Keratinocyte (primary cell): Measurements from ENCODE around the gene KLHL14. TPM values are rescaled to one million over a fixed set of nuclear protein-coding genes. Genes with fewer than 3 reads are reported as not detected.

Source experiments
- DNase-seq: peaks from one replicate; pipeline ENCODE4 v3.0.0-alpha.2; 2011; ENCODE audit warnings: low read depth, missing footprints, low spot score
- FAIRE-seq: peaks from 2 replicates; lab custom pipeline; 2011; peaks lifted over from hg19 to GRCh38; lab: Jason Lieb, UNC
- H2AFZ ChIP-seq: 2 replicates; pipeline ENCODE4 v1.6.0; 2012; ENCODE audit warnings: low read length, control low read depth, inconsistent platforms; ENCODE audit not compliant: control insufficient read depth
- H3K27ac ChIP-seq: 2 replicates; pipeline ENCODE4 v1.5.1; 2011; ENCODE audit warnings: low read length; ENCODE audit not compliant: control insufficient read depth, insufficient read depth
- H3K27me3 ChIP-seq: 3 replicates; pipeline ENCODE4 v1.6.0; 2011; ENCODE audit warnings: low read length; ENCODE audit not compliant: control insufficient read depth, insufficient read depth; ENCODE audit errors: extremely low read depth
- H3K36me3 ChIP-seq, 2 experiments: 2 replicates in 1 of 2; 3 replicates in 1 of 2; pipeline ENCODE4 v1.5.1; 2011; ENCODE audit warnings: low read length in 2 of 2, mild to moderate bottlenecking in 1 of 2; ENCODE audit not compliant: control insufficient read depth in 2 of 2, insufficient read depth in 2 of 2; ENCODE audit errors: extremely low read depth in 1 of 2
- H3K4me1 ChIP-seq: 3 replicates; pipeline ENCODE4 v1.5.1; 2011; ENCODE audit warnings: low read length; ENCODE audit not compliant: control insufficient read depth, insufficient read depth; ENCODE audit errors: extremely low read depth
- H3K4me2 ChIP-seq: 3 replicates; pipeline ENCODE4 v1.6.0; 2011; ENCODE audit warnings: low read depth, low read length; ENCODE audit not compliant: control insufficient read depth, insufficient read depth; ENCODE audit errors: extremely low read depth
- H3K4me3 ChIP-seq, 3 experiments: fragments of 200-600 bp in 1 of 3; sonication (generic) in 1 of 3; 2 replicates in 2 of 3; 3 replicates in 1 of 3; pipeline ENCODE4 v1.5.1; 2011 to 2016; ENCODE audit warnings: low read length in 3 of 3, mild to moderate bottlenecking in 3 of 3, control low read depth in 2 of 3, inconsistent platforms in 1 of 3, low read depth in 1 of 3, mixed read lengths in 1 of 3, mixed run types in 1 of 3, moderate library complexity in 1 of 3; ENCODE audit not compliant: control insufficient read depth in 2 of 3, insufficient read depth in 2 of 3; ENCODE audit errors: extremely low read depth in 1 of 3
- H3K79me2 ChIP-seq: 2 replicates; pipeline ENCODE4 v1.6.0; 2012; ENCODE audit warnings: low read length; ENCODE audit not compliant: control insufficient read depth, insufficient read depth
- H3K9ac ChIP-seq: 3 replicates; pipeline ENCODE4 v1.6.0; 2011; ENCODE audit warnings: low read length; ENCODE audit not compliant: control insufficient read depth, insufficient read depth; ENCODE audit errors: extremely low read depth
- H3K9me1 ChIP-seq: 3 replicates; pipeline ENCODE4 v1.6.0; 2011; ENCODE audit warnings: low read length; ENCODE audit not compliant: control insufficient read depth, insufficient read depth; ENCODE audit errors: extremely low read depth
- H3K9me3 ChIP-seq: 2 replicates; pipeline ENCODE4 v1.5.1; 2012; ENCODE audit warnings: low read depth, low read length; ENCODE audit not compliant: control insufficient read depth
- H4K20me1 ChIP-seq: 3 replicates; pipeline ENCODE4 v1.6.0; 2011; ENCODE audit warnings: low read length; ENCODE audit not compliant: control insufficient read depth, insufficient read depth; ENCODE audit errors: extremely low read depth
- EZH2 ChIP-seq: IDR thresholded peaks from one replicate; pipeline ENCODE4 v1.6.1; 2012; ENCODE audit warnings: inconsistent platforms, mild to moderate bottlenecking, low read length, moderate library complexity
- dilution Hi-C: fragments of 300-500 bp; cut with MboI; formaldehyde crosslinking; loops from one replicate; pipeline ENCODE4 v1.7.0; 2020; ENCODE audit warnings: low sequenced_read_pairs; ENCODE audit not compliant: extremely low pct_ligation_motif_present
- polyA plus RNA-seq, 5 experiments: library from polyadenylated mRNA; depleted of rRNA in 3 of 5; stranded (reverse) in 3 of 5; stranded (forward) in 1 of 5; unstranded in 1 of 5; fragments of >200 nt; gene quantifications; 1 replicate in 1 of 5; 2 replicates in 3 of 5; 3 replicates in 1 of 5; pipeline versions ENCODE4 v1.2.1 to v1.2.3, GENCODE V29; 2011 to 2012; ENCODE audit warnings: missing spikeins in 2 of 5, low read depth in 1 of 5, low replicate concordance in 1 of 5
- TF ChIP-seq, protein P1 (sequence below), 3 experiments: IDR thresholded peaks in 1 of 3; conservative IDR thresholded peaks in 1 of 3; optimal IDR thresholded peaks in 1 of 3; 2 replicates in 2 of 3; 3 replicates in 1 of 3; pipeline versions ENCODE3 to v1.5.1; 2011; ENCODE audit warnings: low read length in 3 of 3, mild to moderate bottlenecking in 3 of 3, moderate library complexity in 2 of 3, control low read depth in 1 of 3, inconsistent platforms in 1 of 3; ENCODE audit not compliant: insufficient read depth in 2 of 3; ENCODE audit errors: extremely low read depth in 1 of 3

Gene KLHL14
- polyA plus RNA-seq, 1 donor (not counting 4 experiments of a cell fraction or from before 2014, with no cell fraction given), result not detected

GRCh38 chr18:32742579-32742978 lies 30.2 kb downstream of the KLHL14 start:
- DNase-seq, result no peak
- dilution Hi-C loops, result no loop called here
- no peak overlapping the region for H2AFZ ChIP-seq
- H4K20me1 ChIP-seq, result no peaks in the 10 kb centered on the region
- no peaks in the 10 kb centered on the region for H3K36me3 ChIP-seq
- H3K4me1 ChIP-seq, result no peaks in the 10 kb centered on the region
- H3K27ac ChIP-seq, result no peak overlapping the region
- H3K4me3 ChIP-seq, result no peak overlapping the region
- H3K9ac ChIP-seq, result no peak overlapping the region
- H3K9me3 ChIP-seq, result no peaks in the 10 kb centered on the region
- H3K27me3 ChIP-seq, result no peaks in the 10 kb centered on the region
- no peak overlapping the region for H3K4me2 ChIP-seq
- TF ChIP-seq, protein P1, sequence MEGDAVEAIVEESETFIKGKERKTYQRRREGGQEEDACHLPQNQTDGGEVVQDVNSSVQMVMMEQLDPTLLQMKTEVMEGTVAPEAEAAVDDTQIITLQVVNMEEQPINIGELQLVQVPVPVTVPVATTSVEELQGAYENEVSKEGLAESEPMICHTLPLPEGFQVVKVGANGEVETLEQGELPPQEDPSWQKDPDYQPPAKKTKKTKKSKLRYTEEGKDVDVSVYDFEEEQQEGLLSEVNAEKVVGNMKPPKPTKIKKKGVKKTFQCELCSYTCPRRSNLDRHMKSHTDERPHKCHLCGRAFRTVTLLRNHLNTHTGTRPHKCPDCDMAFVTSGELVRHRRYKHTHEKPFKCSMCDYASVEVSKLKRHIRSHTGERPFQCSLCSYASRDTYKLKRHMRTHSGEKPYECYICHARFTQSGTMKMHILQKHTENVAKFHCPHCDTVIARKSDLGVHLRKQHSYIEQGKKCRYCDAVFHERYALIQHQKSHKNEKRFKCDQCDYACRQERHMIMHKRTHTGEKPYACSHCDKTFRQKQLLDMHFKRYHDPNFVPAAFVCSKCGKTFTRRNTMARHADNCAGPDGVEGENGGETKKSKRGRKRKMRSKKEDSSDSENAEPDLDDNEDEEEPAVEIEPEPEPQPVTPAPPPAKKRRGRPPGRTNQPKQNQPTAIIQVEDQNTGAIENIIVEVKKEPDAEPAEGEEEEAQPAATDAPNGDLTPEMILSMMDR (optimal IDR thresholded peaks at IDR 0.05 in 1 of 3, IDR thresholded peaks at IDR 0.05 in 1 of 3, conservative IDR thresholded peaks at IDR 0.05 in 1 of 3; ENCODE audit: extremely low read depth in 1 of 3, insufficient read depth in 2 of 3, low read length in 3 of 3), result no peak
- TF ChIP-seq EZH2, result no peak
- no peaks in the 10 kb centered on the region for H3K79me2 ChIP-seq
- no peak for FAIRE-seq
- H3K9me1 ChIP-seq, result no peaks in the 10 kb centered on the region

GRCh38 chr18:32735781-32736180 lies 37.0 kb downstream of the KLHL14 start:
- H3K79me2 ChIP-seq, result no peaks in the 10 kb centered on the region
- no peak overlapping the region for H3K27ac ChIP-seq
- TF ChIP-seq EZH2, result no peak
- TF ChIP-seq, protein P1 (optimal IDR thresholded peaks at IDR 0.05 in 1 of 3, IDR thresholded peaks at IDR 0.05 in 1 of 3, conservative IDR thresholded peaks at IDR 0.05 in 1 of 3; ENCODE audit: extremely low read depth in 1 of 3, insufficient read depth in 2 of 3, low read length in 3 of 3), result no peak
- H3K36me3 ChIP-seq, result no peaks in the 10 kb centered on the region
- DNase-seq (no peak), FAIRE-seq (no peak)
- H3K9ac ChIP-seq, result no peak overlapping the region
- no peak overlapping the region for H3K4me3 ChIP-seq
- no peak overlapping the region for H3K4me2 ChIP-seq
- no peaks in the 10 kb centered on the region for H4K20me1 ChIP-seq
- H3K9me3 ChIP-seq, result no peaks in the 10 kb centered on the region
- no peak overlapping the region for H2AFZ ChIP-seq
- H3K4me1 ChIP-seq, result no peaks in the 10 kb centered on the region
- dilution Hi-C loops, result no loop called here
- no peaks in the 10 kb centered on the region for H3K27me3 ChIP-seq
- H3K9me1 ChIP-seq, result no peaks in the 10 kb centered on the region
